BE2C (cell line): ENCODE results near the gene TUT4.

Experiments
- DNase-seq: peaks from one replicate; pipeline ENCODE4 v3.0.0-alpha.2; 2020
- H3K27me3 ChIP-seq: fragments of 250-450 bp; sonication (Bioruptor Pico); 2 replicates; pipeline ENCODE4 v1.5.1; 2020; ENCODE audit warnings: mild to moderate bottlenecking
- H3K36me3 ChIP-seq: fragments of 250-450 bp; sonication (Bioruptor Pico); 2 replicates; pipeline ENCODE4 v1.5.1; 2020; ENCODE audit warnings: mild to moderate bottlenecking
- H3K4me1 ChIP-seq: fragments of 250-450 bp; sonication (Bioruptor Pico); 2 replicates; pipeline ENCODE4 v1.5.1; 2020
- H3K4me3 ChIP-seq: 2 replicates; pipeline ENCODE4 v1.5.1; 2011; ENCODE audit warnings: low read depth, low read length
- H3K9me3 ChIP-seq: fragments of 250-450 bp; sonication (Bioruptor Pico); 2 replicates; pipeline ENCODE4 v1.5.1; 2020
- TF ChIP-seq, protein P1 (sequence below): IDR thresholded peaks from 2 replicates; pipeline ENCODE4 v1.5.1; 2012; ENCODE audit warnings: mild to moderate bottlenecking, low read depth, low read length

The TUT4 gene

DNA sequence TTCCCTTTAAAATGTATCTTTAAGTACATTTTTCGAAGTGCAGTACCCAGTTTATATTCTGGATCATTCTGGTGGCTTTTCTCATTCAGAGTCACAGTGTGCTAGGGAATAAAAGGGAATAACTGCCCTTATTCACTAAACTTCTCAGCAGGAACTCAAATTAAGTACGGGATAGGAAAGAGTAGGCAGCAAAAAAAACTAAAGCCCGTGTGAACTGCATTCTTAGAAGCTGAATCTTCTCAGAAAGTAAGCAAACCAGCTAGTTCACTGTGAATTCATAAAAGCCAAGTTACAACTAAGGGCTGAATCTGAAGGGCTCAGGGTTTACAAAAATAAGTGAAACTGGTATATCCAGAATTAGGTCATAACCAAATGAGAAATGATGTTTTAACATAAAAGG, 126.5 kb downstream of the TUT4 start:
- Histone ChIP-seq H3K4me1 (no peaks in the 10 kb centered on the region; the same call in 1 of the 2 replicates), H3K36me3 (peaks cover 3% of the 10 kb centered on the region; the same call in 1 of the 2 replicates)
- TF ChIP-seq, protein P1, sequence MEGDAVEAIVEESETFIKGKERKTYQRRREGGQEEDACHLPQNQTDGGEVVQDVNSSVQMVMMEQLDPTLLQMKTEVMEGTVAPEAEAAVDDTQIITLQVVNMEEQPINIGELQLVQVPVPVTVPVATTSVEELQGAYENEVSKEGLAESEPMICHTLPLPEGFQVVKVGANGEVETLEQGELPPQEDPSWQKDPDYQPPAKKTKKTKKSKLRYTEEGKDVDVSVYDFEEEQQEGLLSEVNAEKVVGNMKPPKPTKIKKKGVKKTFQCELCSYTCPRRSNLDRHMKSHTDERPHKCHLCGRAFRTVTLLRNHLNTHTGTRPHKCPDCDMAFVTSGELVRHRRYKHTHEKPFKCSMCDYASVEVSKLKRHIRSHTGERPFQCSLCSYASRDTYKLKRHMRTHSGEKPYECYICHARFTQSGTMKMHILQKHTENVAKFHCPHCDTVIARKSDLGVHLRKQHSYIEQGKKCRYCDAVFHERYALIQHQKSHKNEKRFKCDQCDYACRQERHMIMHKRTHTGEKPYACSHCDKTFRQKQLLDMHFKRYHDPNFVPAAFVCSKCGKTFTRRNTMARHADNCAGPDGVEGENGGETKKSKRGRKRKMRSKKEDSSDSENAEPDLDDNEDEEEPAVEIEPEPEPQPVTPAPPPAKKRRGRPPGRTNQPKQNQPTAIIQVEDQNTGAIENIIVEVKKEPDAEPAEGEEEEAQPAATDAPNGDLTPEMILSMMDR = no peak

DNA sequence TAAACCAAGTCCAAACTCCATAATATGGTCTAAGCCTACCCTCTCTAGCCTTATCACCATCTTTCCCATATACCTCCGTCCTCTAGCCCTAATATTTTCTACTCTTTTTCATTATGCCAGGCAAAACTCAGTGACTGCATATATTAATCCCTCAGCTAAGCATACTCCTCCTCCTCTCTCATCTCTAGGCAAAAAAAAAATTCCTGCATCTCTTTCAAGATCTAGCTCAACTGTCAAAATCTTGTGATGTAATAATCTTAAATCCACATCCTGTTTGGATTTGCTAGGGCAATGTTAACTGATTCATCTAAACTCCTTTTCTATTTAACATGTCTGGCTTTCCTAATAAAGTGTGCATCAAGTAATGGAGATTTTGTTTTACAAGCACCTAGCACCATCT, 128.1 kb downstream of the TUT4 start:
- Histone ChIP-seq H3K4me3 (no peak overlapping the region), H3K4me1 (no peaks in the 10 kb centered on the region; the same call in 1 of the 2 replicates), H3K36me3 (no peaks in the 10 kb centered on the region; the same call in 1 of the 2 replicates), H3K27me3 (no peaks in the 10 kb centered on the region), H3K9me3 (no peaks in the 10 kb centered on the region)
- DNase-seq = no peak
- TF ChIP-seq, protein P1 = no peak

More for the DNA sequence above, 126.5 kb downstream of the TUT4 start:
- Histone ChIP-seq H3K27me3 (no peaks in the 10 kb centered on the region), H3K4me3 (no peak overlapping the region), H3K9me3 (no peaks in the 10 kb centered on the region)
- no peak for DNase-seq

DNA sequence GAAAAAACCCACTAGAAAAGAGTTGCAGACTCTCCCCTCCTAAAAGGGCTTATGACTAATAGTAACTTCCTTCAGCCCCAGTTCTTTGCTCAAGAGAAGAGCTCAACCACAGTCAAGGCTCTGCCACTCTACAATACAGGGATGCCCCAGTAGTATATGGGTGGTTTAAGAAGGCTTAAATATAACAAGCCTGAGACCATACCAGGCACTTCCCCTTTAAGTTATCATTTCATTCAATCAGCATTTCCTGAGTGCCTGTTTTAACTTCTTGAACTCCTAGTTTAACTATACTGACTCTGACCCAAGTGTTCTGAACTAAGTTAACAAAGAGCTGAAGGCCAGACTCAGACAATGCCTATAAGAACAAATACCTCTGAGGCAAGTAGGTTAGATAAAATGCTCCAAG, 128.7 kb downstream of the TUT4 start:
- H3K9me3 ChIP-seq = no peaks in the 10 kb centered on the region
- TF ChIP-seq, protein P1 = no peak
- no peak for DNase-seq
- no peaks in the 10 kb centered on the region; the same call in 1 of the 2 replicates for H3K4me1 ChIP-seq
- H3K36me3 ChIP-seq = no peaks in the 10 kb centered on the region; the same call in 1 of the 2 replicates
- H3K4me3 ChIP-seq = no peak overlapping the region
- H3K27me3 ChIP-seq = no peaks in the 10 kb centered on the region

DNA sequence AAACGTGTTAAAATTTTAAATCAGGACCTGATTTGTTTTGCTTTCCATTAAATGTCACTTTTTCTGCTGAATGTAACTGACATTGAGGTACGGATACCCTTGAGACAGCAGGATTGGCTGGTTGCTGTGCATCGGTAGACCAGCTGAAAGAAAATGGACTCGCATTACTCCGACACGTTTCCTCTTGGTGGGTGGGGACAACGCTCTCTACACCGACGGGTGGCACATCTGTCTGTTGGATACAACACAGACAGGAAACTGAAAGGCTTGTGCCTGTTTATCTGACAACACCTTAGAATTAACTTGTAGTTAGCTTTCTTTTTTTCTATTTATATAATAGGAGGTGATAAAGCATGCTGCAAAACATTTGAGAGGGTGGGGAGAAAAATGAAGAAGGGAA, 129.1 kb downstream of the TUT4 start:
- Histone ChIP-seq H3K4me3 (no peak overlapping the region), H3K9me3 (no peaks in the 10 kb centered on the region), H3K4me1 (no peaks in the 10 kb centered on the region; the same call in 1 of the 2 replicates), H3K27me3 (no peaks in the 10 kb centered on the region), H3K36me3 (no peaks in the 10 kb centered on the region; the same call in 1 of the 2 replicates)
- TF ChIP-seq, protein P1 = no peak
- DNase-seq = no peak

DNA sequence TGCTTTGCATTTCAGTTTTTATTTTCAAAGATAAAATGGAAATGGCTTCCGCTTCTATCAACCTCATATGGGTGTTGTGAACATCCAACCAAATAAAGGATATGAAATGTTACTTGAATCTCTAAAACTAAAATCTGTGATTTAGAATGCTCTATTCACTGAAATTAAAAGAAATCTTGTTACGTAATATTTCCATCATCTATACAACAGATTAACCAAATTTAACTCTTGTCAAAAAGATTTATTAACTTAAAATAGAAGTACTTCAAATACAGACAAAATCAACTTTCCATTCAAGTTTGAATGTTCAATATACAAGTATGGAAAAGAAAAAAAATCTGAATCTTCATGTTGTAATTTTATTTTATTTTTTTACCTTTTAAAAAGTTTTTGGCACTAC, 129.8 kb downstream of the TUT4 start:
- Histone ChIP-seq H3K9me3 (no peaks in the 10 kb centered on the region), H3K4me3 (no peak overlapping the region), H3K36me3 (no peaks in the 10 kb centered on the region; the same call in 1 of the 2 replicates), H3K4me1 (no peaks in the 10 kb centered on the region; the same call in 1 of the 2 replicates), H3K27me3 (no peaks in the 10 kb centered on the region)
- DNase-seq = no peak
- TF ChIP-seq, protein P1 = no peak

DNA sequence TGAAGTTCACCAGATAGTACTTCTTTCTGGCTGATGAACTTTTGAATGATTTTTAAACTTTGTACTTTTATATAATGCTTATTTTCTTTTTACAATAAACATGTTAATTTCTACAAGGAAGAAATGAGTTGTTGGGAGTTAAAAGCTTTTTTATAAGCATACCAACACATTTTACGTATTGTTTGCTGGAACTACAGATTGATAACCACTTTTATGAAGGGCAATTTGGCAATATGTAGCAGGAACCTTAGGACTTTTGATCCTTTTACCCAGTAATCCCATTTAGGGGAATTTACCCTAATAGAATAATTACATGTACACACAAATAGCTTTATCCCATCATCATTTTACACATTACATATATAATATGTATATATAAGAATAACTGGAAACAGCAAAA, 132.2 kb downstream of the TUT4 start:
- no peaks in the 10 kb centered on the region for H3K4me1 ChIP-seq

More for the DNA sequence above, 132.2 kb downstream of the TUT4 start:
- no peaks in the 10 kb centered on the region; the same call in 1 of the 2 replicates for H3K36me3 ChIP-seq
- H3K27me3 ChIP-seq = no peaks in the 10 kb centered on the region
- no peak for DNase-seq
- TF ChIP-seq, protein P1 = no peak
- no peak overlapping the region for H3K4me3 ChIP-seq
- H3K9me3 ChIP-seq = no peaks in the 10 kb centered on the region
